Fibroblast of skin of right biceps (primary cell): ENCODE measurements around the gene GOT1.

Experiments used
- DNase-seq: peaks from one replicate; pipeline ENCODE4 v3.0.0-alpha.2; 2013

GOT1 gene

DNA sequence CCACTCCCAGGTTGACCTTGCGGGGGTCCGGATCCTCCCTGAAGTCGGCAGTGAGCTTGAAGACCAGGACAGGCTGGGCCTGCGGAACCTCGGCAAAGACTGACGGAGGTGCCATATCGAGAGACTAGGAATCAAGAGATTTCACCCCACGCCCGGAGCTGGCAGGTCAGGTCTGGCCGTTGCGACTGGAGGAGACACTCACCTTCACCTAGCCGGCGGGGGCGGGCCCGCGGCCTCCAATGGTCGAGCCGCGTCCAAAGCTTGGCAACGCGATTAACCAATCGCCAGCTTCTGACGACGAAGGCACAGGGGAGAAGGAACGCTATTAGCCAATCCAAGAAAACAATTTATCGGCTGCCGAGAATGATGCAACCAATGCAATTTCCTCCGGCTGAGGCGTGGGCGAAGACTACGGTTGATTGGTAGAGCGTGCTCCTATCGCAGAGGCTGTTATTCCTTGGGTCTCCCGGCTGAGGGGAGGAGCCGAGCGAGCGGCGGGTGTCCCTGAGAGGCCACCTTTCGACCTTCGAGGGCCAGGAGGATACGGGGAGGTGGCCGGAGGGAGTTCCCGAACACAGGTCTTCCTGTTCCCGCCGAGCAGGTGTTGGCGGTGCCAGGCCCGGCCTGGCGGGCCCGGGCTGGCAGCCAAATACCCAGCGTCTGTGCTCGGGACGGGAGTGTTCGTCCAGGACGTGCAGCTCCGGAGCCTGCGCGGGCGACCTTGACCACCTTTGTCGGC lies at the start of gene GOT1:
GOT1 (minus strand) TSS at position 174 of the 739 bp plus-strand sequence; CDS start at position 115, 59 bp downstream.
- peak; percentile 99 for DNase-seq

DNA sequence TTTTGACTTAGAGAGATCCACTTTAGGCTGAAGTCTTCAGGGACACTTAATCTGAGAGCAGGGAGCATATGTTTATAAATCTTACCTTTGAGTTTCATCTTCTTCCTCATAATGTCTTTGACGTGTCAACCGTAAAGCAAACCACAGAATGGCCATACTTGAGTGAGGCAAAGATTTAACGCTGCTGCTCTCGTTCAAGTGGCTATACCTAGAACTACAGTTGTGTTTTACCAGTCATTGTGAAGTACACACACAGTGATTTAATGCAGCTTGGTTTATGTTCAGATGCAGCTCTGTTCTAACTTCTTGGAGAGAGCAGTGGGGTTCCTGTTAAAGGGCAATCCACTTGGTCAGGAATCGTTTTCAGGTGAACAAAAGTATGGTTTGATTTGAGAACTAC lies 39.9 kb upstream of the GOT1 start:
- DNase-seq: no peak

DNA sequence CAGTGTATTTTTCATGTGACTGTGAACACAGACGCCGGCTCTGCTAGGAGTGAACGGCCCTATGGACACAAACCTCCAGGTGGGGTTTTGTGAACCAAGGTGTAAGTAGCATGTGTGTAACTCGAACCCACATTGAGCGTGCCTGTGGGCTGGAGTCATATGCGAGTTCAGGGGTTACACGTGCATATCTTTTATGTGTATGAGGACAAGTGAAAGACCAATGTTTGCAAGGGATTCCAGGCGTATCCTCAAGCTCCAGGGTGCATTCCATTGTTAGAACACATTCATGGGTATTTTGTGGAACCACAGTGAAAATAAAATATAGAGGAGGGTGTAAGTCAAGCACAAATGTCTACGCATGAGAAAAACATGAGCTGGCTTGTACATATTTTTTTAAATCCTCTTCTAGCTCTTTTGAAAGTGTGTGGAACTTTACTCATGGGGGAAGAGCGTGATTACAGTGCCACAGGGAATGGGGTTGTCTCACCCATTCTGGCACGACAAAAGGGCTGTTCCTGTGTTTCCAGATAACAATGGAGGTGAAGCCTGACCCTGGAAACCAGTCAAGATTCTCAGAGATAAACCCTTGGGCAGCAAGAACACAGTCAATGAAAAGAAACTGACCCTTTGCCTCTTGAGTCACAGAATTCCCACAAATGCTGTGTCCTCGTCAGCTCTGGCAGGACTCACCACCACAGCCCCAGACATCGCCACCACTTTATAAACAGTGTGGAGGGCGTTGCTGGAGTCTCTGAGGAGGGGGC lies 37.0 kb upstream of the GOT1 start:
- no peak for DNase-seq

DNA sequence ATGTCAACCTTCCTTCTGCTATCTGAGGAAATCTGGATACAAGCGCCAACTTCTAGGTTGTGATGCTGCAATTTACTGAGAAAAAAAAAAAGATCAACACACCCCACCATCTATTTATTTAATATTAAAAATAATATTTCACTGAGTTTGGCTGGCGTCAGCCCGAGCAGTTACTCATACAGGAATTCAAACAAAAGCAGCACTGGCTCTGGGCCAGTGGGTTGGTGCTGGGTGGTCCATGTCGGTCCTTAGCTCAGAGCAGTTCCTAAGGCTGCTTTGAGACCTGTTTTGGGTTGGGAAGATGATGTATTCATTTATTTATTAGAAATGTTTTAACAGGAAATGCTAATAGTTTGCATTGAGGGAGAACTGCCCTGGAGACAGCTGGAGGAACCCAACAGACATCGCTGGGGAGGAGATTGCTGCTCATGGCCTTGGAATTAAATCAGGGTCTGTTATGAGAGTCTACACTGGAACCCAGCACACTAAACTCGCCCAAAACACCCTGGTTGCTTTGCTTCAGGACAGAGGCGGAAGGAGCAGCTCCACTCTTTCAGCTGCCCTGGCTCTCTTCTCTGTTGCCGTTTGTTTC lies 36.3 kb upstream of the GOT1 start:
- no peak for DNase-seq

- DNase-seq: peak; percentile 58
Measured at GRCh38 chr10:99461230-99461629, 30.8 kb upstream of the GOT1 start.

DNA sequence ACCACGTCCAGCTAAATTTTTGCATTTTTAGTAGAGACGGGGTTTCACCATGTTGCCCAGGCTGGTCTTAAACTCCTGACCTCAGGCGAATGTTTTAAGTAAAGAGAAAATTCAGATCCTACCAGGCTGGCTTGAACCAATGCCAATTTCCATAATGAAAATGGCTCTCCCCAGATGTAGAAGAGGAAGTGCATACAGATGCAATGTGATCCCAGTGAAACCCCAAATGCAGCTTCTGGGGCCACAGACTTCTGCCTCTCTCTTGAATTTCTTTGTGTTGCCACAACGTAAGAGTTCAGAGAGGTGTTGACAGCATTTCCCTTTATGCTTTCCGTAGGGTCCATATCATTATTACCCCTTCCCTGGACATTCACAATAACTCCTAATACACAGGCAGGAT lies 29.6 kb upstream of the GOT1 start:
- DNase-seq: no peak

DNA sequence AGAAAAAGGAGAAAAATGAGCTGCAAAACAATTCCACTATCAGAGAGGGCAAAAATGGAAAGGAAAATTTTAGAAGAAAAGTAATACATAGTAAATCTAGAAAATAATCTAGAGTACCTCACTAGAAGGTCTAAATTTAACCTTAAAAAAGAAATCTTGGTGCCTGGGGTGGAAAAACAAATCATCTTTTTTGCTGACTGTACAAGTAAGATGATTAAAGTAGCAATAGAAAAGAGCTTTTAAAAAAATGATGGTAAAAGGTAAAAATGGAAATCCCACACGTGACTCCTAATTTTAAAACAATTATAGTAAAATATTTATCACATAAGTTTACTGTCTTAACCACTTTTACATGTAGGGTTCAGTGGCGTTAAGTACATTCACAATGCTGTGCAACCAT lies 28.8 kb upstream of the GOT1 start:
- no peak for DNase-seq

- DNase-seq: peak; percentile 56
Measured at GRCh38 chr10:99457813-99458212, 27.4 kb upstream of the GOT1 start.

DNA sequence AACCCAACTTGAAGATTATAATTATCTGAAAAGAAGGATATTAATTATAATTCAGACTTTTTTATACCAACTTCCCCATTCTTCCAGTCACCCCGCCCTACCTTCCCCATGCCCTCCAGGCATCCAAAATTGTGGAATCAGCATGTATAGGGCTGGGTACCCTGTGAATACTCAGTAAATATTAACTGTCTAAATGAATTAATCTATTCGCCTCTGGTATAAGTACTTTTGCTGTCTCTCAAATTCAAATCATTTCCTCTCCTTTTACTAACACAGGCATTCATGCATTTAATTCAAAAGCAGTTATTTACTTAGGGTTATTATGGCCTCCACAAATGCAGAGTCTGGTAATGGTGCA lies 26.5 kb upstream of the GOT1 start:
- DNase-seq: no peak

- DNase-seq: no peak
Measured at GRCh38 chr10:99456207-99456930, 25.9 kb upstream of the GOT1 start.

DNA sequence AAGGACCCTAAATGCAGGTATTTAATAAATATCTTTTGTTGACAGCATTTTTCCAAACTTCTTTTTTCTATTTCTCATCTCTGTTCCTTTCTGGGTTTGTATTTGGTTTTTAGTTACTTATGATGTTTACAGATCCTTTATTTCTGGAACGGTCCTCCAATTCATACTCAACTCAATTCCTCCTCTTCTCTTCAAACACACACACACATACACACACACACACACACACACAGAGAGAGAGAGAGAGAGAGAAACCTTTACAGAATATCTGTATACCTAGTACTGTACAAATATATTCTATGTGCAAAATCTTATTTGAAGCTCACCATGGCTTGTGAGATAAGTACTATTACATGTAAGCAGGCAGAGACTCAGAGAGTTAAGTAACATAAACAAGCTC lies 21.6 kb upstream of the GOT1 start:
- no peak for DNase-seq

DNA sequence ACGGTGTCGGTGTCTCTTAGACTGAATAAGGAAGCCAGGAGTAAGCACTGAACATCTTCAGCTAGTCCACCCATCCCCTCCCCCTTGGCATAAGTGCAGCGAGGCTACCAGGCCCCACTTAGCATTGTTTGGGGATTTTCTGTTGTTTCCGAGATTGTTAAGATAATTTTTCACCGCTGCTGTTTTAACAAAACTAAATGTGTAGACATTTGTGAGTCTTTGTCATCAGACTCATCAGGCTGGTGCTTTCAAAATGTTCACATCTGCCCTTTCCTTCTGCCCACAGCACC lies 21.0 kb upstream of the GOT1 start:
- DNase-seq: no peak

DNA sequence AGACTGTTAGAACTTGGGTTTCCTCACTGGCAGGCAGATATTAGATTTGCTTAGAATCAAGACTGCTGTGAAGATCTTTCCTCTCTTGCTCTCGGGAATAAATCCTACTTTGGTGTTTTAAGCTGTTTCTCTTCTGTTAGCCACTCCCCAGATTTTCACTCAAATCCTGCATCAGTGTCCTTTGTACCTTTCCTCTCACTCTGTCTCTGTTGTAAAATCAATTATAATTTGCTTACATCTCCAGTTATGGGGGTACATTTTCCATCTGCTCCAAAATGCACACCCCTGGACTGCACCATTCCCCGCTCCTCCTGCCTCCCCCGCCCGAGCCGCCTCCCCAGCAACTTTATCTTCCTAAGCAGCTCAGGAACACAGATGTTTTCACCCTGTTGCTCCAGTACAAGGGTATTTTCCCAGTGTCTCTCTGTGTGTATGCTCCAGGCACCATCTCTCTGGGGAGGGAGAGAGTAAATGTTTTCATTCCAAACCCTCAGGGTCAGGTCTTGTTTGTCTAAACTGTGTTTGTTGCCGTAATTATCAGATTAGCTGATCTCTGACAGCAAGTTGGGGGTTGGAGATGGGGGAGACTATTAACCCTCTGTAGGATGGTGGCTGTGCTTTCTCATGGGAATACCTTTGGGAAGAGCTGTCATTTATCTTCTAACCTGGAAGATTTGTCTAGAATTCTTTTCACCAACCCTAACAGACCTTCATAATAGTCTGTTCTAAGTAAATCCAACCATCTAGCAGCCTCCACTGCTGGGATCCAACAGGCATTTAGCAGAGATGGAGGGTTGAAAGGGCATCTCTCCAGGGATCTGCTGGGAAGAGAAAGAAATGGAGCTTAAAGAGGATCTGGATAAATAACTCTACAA lies 20.4 kb upstream of the GOT1 start:
- DNase-seq: no peak

GRCh38 chr10:99450156-99450555 lies 19.7 kb upstream of the GOT1 start:
- no peak for DNase-seq

- no peak for DNase-seq
Measured at GRCh38 chr10:99449023-99449422, 18.6 kb upstream of the GOT1 start.

GRCh38 chr10:99444383-99445045 lies 14.1 kb upstream of the GOT1 start:
- DNase-seq: no peak

DNA sequence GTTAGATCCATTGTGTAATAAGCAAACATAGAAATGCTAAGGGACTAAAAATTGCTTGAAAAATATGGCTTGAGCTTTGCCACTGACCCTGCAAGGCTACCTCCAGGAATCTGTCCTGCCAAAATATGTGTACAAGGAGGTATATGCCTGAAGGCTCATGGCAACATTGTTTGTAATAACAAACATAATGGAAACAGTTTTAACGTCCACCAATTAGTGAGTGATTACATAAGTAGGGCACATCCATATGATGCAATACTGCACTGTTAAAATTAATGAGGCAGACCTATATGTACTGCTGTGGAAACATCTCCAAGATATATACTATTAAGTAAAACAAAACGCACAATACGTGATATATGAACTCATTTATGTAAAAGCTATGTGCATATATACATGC lies 13.1 kb upstream of the GOT1 start:
- DNase-seq: no peak

DNA sequence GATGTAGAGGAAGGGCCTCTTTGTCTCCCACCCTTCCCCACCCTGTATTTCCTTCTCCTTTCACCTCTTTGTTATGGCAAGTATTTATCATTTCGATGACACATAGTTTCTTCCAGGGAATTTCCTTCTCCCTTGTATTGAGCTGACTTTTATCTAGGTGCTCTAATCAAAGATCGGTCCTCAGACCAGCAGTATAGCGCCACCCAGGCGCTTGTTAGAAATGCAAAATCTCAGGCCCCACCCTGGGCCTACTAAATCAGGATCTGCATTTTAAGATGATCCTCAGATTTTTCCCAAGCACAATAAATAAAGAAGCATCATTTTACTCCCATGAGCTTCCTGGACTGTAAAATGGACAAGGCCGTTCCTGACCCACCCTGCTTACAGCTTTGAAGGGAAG lies 12.0 kb upstream of the GOT1 start:
- DNase-seq: no peak

- no peak for DNase-seq
Measured at GRCh38 chr10:99438890-99439289, 8.5 kb upstream of the GOT1 start.

DNA sequence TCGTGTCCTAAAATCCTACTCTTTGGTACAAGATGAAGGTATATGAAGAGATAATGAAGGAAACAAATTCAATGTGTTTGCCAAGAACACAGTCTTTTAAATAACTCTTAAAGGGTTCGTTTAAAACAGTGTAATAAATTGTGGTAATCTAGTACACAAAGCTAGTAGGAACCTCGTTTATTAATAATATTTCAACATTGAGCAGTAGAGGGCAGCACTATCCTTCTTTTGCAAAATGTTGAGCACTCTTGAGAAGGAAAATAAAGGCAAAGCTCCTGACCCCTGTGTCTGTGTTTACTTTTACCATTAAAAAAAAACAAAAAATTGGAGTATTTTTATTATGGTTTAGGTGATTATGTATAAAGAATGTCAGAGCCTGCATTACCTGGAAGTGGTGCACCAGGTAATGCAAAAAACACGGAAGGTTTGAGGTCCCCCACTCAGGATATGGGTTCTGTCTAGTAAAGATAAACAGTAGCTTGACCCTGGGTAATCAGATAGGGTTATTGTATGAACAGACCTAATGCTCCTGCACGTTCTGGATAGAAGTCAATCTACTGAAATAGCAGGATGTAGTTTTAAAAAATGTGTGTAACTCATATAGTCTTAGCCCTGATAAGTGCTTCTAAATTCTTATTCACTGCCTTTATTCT lies 5.7 kb upstream of the GOT1 start:
- peak; percentile 46 for DNase-seq

- DNase-seq: no peak
Measured at GRCh38 chr10:99433378-99434020, 3.1 kb upstream of the GOT1 start.
